DOHH2 (cell line): Measurements from ENCODE around the gene GK.

Experiments
- H3F3A ChIP-seq: fragments of 200-600 bp; sonication (generic), shearing (Covaris generic); 2 replicates; pipeline ENCODE4 v1.6.0; 2016; ENCODE audit warnings: antibody characterized with exemption, mild to moderate bottlenecking; ENCODE audit not compliant: control insufficient read depth, insufficient read depth
- H3K27ac ChIP-seq: fragments of 200-600 bp; sonication (generic); 2 replicates; pipeline ENCODE4 v1.5.1; 2014; ENCODE audit warnings: low read depth, mild to moderate bottlenecking, low read length, moderate library complexity
- H3K27me3 ChIP-seq: fragments of 200-600 bp; sonication (generic); 2 replicates; pipeline ENCODE4 v1.6.1; 2014; ENCODE audit warnings: mild to moderate bottlenecking, low read length, mixed read lengths; ENCODE audit not compliant: control insufficient read depth
- H3K36me3 ChIP-seq: fragments of 200-600 bp; sonication (generic); 2 replicates; pipeline ENCODE4 v1.6.1; 2014; ENCODE audit warnings: mild to moderate bottlenecking, low read length, moderate library complexity, mixed read lengths; ENCODE audit not compliant: control insufficient read depth
- H3K4me1 ChIP-seq: fragments of 200-600 bp; sonication (generic); 2 replicates; pipeline ENCODE4 v1.6.1; 2014; ENCODE audit warnings: mild to moderate bottlenecking, low read length, mixed read lengths; ENCODE audit not compliant: control insufficient read depth
- H3K4me2 ChIP-seq: fragments of 200-600 bp; sonication (generic); 2 replicates; pipeline ENCODE4 v1.6.0; 2014; ENCODE audit warnings: mild to moderate bottlenecking, low read length, moderate library complexity
- H3K4me3 ChIP-seq: fragments of 200-600 bp; sonication (generic); 2 replicates; pipeline ENCODE4 v1.5.1; 2014; ENCODE audit warnings: mild to moderate bottlenecking, low read length, mixed read lengths
- H3K79me2 ChIP-seq: fragments of 200-600 bp; sonication (generic); 2 replicates; pipeline ENCODE4 v1.6.1; 2014; ENCODE audit warnings: mild to moderate bottlenecking, low read length, mixed read lengths; ENCODE audit not compliant: control insufficient read depth
- H3K9me2 ChIP-seq: fragments of 200-600 bp; sonication (generic); replicated peaks from 2 replicates; pipeline ENCODE4 v1.6.1; 2014; ENCODE audit warnings: mild to moderate bottlenecking, low read length, mixed read lengths; ENCODE audit not compliant: control insufficient read depth
- H3K9me3 ChIP-seq: fragments of 200-600 bp; sonication (generic); 2 replicates; pipeline ENCODE4 v1.6.1; 2014; ENCODE audit warnings: antibody characterized with exemption, low read length, mixed read lengths; ENCODE audit not compliant: control insufficient read depth, insufficient read depth
- H4K20me1 ChIP-seq: fragments of 200-600 bp; sonication (generic); 2 replicates; pipeline ENCODE4 v1.6.0; 2014; ENCODE audit warnings: low read depth, mild to moderate bottlenecking, antibody characterized with exemption, low read length, moderate library complexity; ENCODE audit not compliant: control insufficient read depth, insufficient read depth
- CTCF ChIP-seq: fragments of 200-600 bp; sonication (generic); IDR thresholded peaks from one replicate; pipeline ENCODE4 v1.5.1; 2014; ENCODE audit warnings: antibody characterized with exemption, mild to moderate bottlenecking, low read depth, low read length; ENCODE audit not compliant: poor library complexity, severe bottlenecking
- EZH2phosphoT487 ChIP-seq: fragments of 200-600 bp; sonication (generic); IDR thresholded peaks from 2 replicates; pipeline ENCODE4 v1.6.1; 2017; ENCODE audit warnings: borderline replicate concordance, mild to moderate bottlenecking, antibody characterized with exemption, low read length, moderate library complexity, mixed read lengths

The GK gene

DNA sequence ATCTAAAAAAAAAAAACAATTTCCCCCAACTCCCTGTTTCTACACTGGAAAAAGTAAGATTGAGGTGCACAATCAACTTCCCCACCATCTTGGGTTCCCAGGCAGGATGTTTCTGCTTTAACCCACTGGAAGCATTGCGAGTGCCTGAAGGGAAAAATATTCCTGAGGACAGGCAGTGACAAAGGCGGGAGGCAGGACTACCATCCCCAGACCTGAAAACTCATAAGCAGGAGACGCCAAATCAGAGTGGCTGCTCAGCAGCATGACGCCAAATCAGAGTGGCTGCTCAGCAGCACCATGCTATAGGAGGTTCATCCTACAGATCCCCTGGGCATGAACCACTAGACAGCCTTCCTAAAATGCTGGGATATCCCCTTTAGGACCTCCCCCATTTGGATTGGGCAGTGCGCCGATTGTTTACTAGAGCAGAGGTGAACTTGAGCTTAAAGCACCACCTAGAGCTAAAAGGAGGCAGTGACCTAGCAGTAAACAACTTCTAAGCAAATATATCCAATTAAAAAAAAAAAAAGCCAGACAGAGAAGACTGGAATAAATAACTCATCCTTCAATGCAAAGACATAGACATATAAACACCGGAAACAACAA, 35.0 kb upstream of the GK start:
- Histone ChIP-seq H3K9me2 (no peaks in the 10 kb centered on the region), H3K36me3 (no peaks in the 10 kb centered on the region), H4K20me1 (no peaks in the 10 kb centered on the region), H3F3A (no peaks in the 10 kb centered on the region), H3K9me3 (no peaks in the 10 kb centered on the region), H3K4me1 (peaks cover 5% of the 10 kb centered on the region), H3K4me2 (no peak overlapping the region), H3K79me2 (no peaks in the 10 kb centered on the region), H3K27me3 (no peaks in the 10 kb centered on the region), H3K4me3 (no peak overlapping the region), H3K27ac (no peak overlapping the region)
- TF ChIP-seq EZH2phosphoT487: no peak
- peak; percentile 40 for TF ChIP-seq CTCF

DNA sequence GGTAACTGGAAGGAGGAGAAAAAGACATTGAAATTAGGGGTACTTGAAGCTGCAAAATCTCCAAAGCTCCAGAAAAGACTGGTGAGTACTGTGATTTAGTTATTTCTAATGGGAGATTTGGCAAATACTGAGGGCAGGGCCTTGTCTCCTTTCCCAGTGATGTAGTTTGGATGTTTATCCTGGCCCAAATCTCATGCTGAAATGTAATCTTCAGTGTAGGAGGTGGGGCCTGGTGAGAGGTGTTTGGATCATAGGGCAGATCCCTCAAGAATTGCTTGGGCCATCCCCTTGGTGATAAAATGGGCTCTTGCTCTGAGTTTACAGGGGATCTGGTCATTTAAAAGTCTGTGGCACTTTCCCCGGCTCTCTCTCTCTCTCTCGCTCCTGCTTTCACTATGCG, 33.1 kb upstream of the GK start:
- no peaks in the 10 kb centered on the region for H4K20me1 ChIP-seq
- no peak overlapping the region for H3K4me3 ChIP-seq
- H3K9me3 ChIP-seq: no peaks in the 10 kb centered on the region
- H3K4me2 ChIP-seq: no peak overlapping the region
- H3K79me2 ChIP-seq: no peaks in the 10 kb centered on the region
- no peak overlapping the region for H3K27ac ChIP-seq
- no peaks in the 10 kb centered on the region for H3F3A ChIP-seq
- H3K9me2 ChIP-seq: no peaks in the 10 kb centered on the region
- H3K4me1 ChIP-seq: peaks cover 5% of the 10 kb centered on the region
- TF ChIP-seq EZH2phosphoT487 (no peak), CTCF (no peak)
- no peaks in the 10 kb centered on the region for H3K27me3 ChIP-seq
- H3K36me3 ChIP-seq: no peaks in the 10 kb centered on the region

DNA sequence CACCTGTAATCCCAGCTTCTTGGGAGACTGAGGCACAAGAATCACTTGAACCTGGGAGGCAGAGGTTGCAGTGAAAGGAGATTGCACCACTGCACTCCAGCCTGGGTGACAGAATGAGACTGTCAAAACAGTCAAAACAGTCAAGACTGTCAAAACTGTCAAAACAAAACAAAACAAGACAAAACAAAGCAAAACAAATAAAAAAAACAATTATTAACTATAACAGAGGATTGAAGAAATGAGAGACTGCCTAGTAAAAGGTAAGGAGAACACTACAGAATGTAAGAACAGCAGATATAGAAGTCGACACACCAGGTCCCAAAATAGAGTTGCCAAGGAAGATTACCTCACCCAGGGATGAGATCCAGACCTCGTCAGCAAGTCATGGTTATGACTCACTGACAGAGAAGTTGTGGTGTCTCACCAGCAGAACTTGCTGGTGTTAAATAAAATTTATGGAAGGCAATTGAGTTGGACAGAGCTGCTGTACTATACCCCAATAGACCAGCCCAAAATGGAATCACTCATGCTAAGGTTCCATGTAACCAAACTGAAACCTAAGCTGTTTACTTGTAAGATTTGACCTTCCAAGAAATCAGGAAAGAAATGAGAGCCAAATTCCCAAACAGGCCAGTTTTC, 32.1 kb upstream of the GK start:
- Histone ChIP-seq H3K27me3 (no peaks in the 10 kb centered on the region), H3K4me2 (no peak overlapping the region), H3K9me2 (no peaks in the 10 kb centered on the region), H3K36me3 (no peaks in the 10 kb centered on the region), H3K4me3 (no peak overlapping the region), H3K4me1 (peaks cover 5% of the 10 kb centered on the region), H3F3A (no peaks in the 10 kb centered on the region), H3K79me2 (no peaks in the 10 kb centered on the region), H3K9me3 (no peaks in the 10 kb centered on the region), H4K20me1 (no peaks in the 10 kb centered on the region), H3K27ac (no peak overlapping the region)
- no peak for TF ChIP-seq EZH2phosphoT487
- TF ChIP-seq CTCF: no peak
